Islet of Langerhans (tissue), 1 donor: ENCODE results near the gene HYAL3.
"Not testable (repeated sequence)": the region's sequence is repeated elsewhere in the genome, so short reads cannot be mapped to it uniquely, and the experiment has no call there.

Source experiments
- FAIRE-seq: peaks from one replicate; lab custom pipeline; 2011; peaks lifted over from hg19 to GRCh38; lab: Jason Lieb, UNC

The HYAL3 gene

GRCh38 chr3:50269460-50269859, 29.7 kb downstream of the HYAL3 start:
- FAIRE-seq: no peak

- FAIRE-seq: no peak
Observed at GRCh38 chr3:50268703-50269451, 30.3 kb downstream of the HYAL3 start, which contains the start of gene SEMA3B. SEMA3B (plus strand) TSS chr3:50269147; CDS start chr3:50269241, 94 bp downstream.

- no peak for FAIRE-seq
Observed at GRCh38 chr3:50268276-50268675, 30.9 kb downstream of the HYAL3 start.

GRCh38 chr3:50267280-50267913, 31.8 kb downstream of the HYAL3 start:
- no peak for FAIRE-seq

GRCh38 chr3:50266836-50267235, 32.4 kb downstream of the HYAL3 start:
- no peak for FAIRE-seq

GRCh38 chr3:50266017-50266416, 33.2 kb downstream of the HYAL3 start:
- FAIRE-seq: no peak

GRCh38 chr3:50265571-50265970, 33.6 kb downstream of the HYAL3 start:
- no peak for FAIRE-seq

GRCh38 chr3:50264964-50265485, 34.2 kb downstream of the HYAL3 start:
- no peak for FAIRE-seq

GRCh38 chr3:50264383-50264963, 34.7 kb downstream of the HYAL3 start:
- no peak for FAIRE-seq

GRCh38 chr3:50263478-50264382, 35.5 kb downstream of the HYAL3 start:
- no peak for FAIRE-seq

- no peak for FAIRE-seq
Observed at GRCh38 chr3:50262778-50263177, 36.4 kb downstream of the HYAL3 start.

- not testable (repeated sequence) for FAIRE-seq
Observed at GRCh38 chr3:50262200-50262599, 37.0 kb downstream of the HYAL3 start.

- no peak for FAIRE-seq
Observed at GRCh38 chr3:50261505-50261904, 37.7 kb downstream of the HYAL3 start.

GRCh38 chr3:50260942-50261441, 38.2 kb downstream of the HYAL3 start:
- FAIRE-seq: no peak

- FAIRE-seq: no peak
Observed at GRCh38 chr3:50260027-50260941, 38.9 kb downstream of the HYAL3 start.

- FAIRE-seq: no peak
Observed at GRCh38 chr3:50259432-50260026, 39.7 kb downstream of the HYAL3 start.

- FAIRE-seq: no peak
Observed at GRCh38 chr3:50258979-50259378, 40.2 kb downstream of the HYAL3 start.

- FAIRE-seq: no peak
Observed at GRCh38 chr3:50258029-50258680, 41.0 kb downstream of the HYAL3 start.

- no peak for FAIRE-seq
Observed at GRCh38 chr3:50256978-50257890, 42.0 kb downstream of the HYAL3 start.
